Stomach smooth muscle (tissue), 2 donors: ENCODE results near the gene CYP2C9.
"Not testable (repeated sequence)": the region's sequence is repeated elsewhere in the genome, so short reads cannot be mapped to it uniquely, and the experiment has no call there.

Experiments used
- H3K27ac ChIP-seq: one replicate; pipeline ENCODE4 v1.7.0; 2013; ENCODE audit warnings: mild to moderate bottlenecking, low read length, inconsistent platforms
- H3K27me3 ChIP-seq, 2 donors: one replicate each; pipeline ENCODE4 v1.7.0; 2013; ENCODE audit warnings: low read length in 2 of 2; ENCODE audit not compliant: insufficient read depth in 2 of 2, control insufficient read depth in 1 of 2
- H3K36me3 ChIP-seq, 2 donors: one replicate each; pipeline ENCODE4 v1.7.0; 2013; ENCODE audit warnings: low read length in 2 of 2; ENCODE audit not compliant: control insufficient read depth in 2 of 2, insufficient read depth in 2 of 2
- H3K4me1 ChIP-seq: one replicate; pipeline ENCODE4 v1.7.0; 2013; ENCODE audit warnings: low read length; ENCODE audit not compliant: control insufficient read depth, insufficient read depth
- H3K4me3 ChIP-seq, 2 donors: one replicate each; pipeline ENCODE4 v1.7.0; 2013; ENCODE audit warnings: low read length in 2 of 2
- H3K9ac ChIP-seq, 2 donors: one replicate each; pipeline ENCODE4 v1.7.0; 2013; ENCODE audit warnings: low read length in 2 of 2, mild to moderate bottlenecking in 1 of 2
- H3K9me3 ChIP-seq, 2 donors: one replicate each; pipeline ENCODE4 v1.7.0; 2013; ENCODE audit warnings: low read length in 2 of 2; ENCODE audit not compliant: control insufficient read depth in 2 of 2
- donor health status: healthy.
- donor health status: Pancreatic carcinoma.

Gene CYP2C9

GRCh38 chr10:94938383-94938782 is at the start of gene CYP2C9:
Gene CYP2C9, plus strand, starts transcription at chr10:94938658. Its CDS starts 25 bp downstream, at chr10:94938683.
- no peak within 1 kb of the TSS for H3K4me3 ChIP-seq
- H3K9ac ChIP-seq, result no peak within 1 kb of the TSS
- no peaks in the 10 kb centered on the region for H3K4me1 ChIP-seq
- H3K36me3 ChIP-seq, result no peaks in the 10 kb centered on the region
- peaks cover 0 to 3% of the 10 kb centered on the region in 2 donors for H3K9me3 ChIP-seq
- no peak within 1 kb of the TSS for H3K27ac ChIP-seq
- H3K27me3 ChIP-seq, result no peaks in the 10 kb centered on the region

- H3K9me3 ChIP-seq, result peaks cover 0 to 8% of the 10 kb centered on the region in 2 donors
- no peaks in the 10 kb centered on the region for H3K27me3 ChIP-seq
- H3K36me3 ChIP-seq, result no peaks in the 10 kb centered on the region
- H3K4me1 ChIP-seq, result no peaks in the 10 kb centered on the region
- no peak overlapping the region for H3K9ac ChIP-seq
- no peak overlapping the region for H3K27ac ChIP-seq
- no peak overlapping the region for H3K4me3 ChIP-seq
These were observed 49.3 kb upstream of the CYP2C9 start for GRCh38 chr10:94889123-94889522.

- no peaks in the 10 kb centered on the region for H3K4me1 ChIP-seq
- H3K27me3 ChIP-seq, result no peaks in the 10 kb centered on the region
- H3K4me3 ChIP-seq, result no peak overlapping the region
- H3K9ac ChIP-seq, result no peak overlapping the region
- peaks cover 0 to 8% of the 10 kb centered on the region in 2 donors for H3K9me3 ChIP-seq
- no peak overlapping the region for H3K27ac ChIP-seq
- H3K36me3 ChIP-seq, result no peaks in the 10 kb centered on the region
These were observed 48.0 kb upstream of the CYP2C9 start for GRCh38 chr10:94890264-94891022.

DNA sequence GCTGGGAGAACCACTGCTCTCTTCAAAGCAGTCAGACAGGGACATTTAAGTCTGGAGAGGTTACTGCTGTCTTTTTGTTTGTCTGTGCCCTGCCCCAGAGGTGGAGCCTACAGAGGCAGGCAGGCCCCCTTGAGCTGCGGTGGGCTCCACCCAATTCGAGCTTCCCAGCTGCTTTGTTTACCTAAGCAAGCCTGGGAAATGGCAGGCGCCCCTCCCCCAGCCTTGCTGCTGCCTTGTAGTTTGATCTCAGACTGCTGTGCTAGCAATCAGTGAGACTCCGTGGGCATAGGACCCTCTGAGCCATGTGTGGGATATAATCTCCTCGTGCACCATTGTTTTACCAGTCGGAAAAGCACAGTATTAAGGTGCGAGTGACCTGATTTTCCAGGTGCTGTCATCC is 40.0 kb upstream of the CYP2C9 start:
- H3K4me1 ChIP-seq, H3K36me3 ChIP-seq, H3K4me3 ChIP-seq, H3K9ac ChIP-seq, H3K27me3 ChIP-seq, H3K9me3 ChIP-seq, H3K27ac ChIP-seq: not testable (repeated sequence)

GRCh38 chr10:94902080-94902479 is 36.4 kb upstream of the CYP2C9 start:
- no peaks in the 10 kb centered on the region for H3K4me1 ChIP-seq
- H3K27me3 ChIP-seq, result no peaks in the 10 kb centered on the region
- H3K36me3 ChIP-seq, result no peaks in the 10 kb centered on the region
- no peak overlapping the region for H3K4me3 ChIP-seq
- no peak overlapping the region for H3K27ac ChIP-seq
- H3K9me3 ChIP-seq, result peaks cover 3% of the 10 kb centered on the region in 2 donors
- H3K9ac ChIP-seq, result no peak overlapping the region

GRCh38 chr10:94902570-94902969 is 35.9 kb upstream of the CYP2C9 start:
- Histone ChIP-seq H3K9me3 (peaks cover 3% of the 10 kb centered on the region in 2 donors), H3K27me3 (no peaks in the 10 kb centered on the region), H3K36me3 (no peaks in the 10 kb centered on the region), H3K9ac (no peak overlapping the region), H3K27ac (no peak overlapping the region), H3K4me3 (no peak overlapping the region), H3K4me1 (no peaks in the 10 kb centered on the region)

GRCh38 chr10:94904506-94905148 is 33.8 kb upstream of the CYP2C9 start:
- not testable (repeated sequence) for H3K4me1 ChIP-seq, H3K9me3 ChIP-seq, H3K4me3 ChIP-seq, H3K9ac ChIP-seq, H3K27ac ChIP-seq, H3K27me3 ChIP-seq, H3K36me3 ChIP-seq

GRCh38 chr10:94916423-94916822 is 22.0 kb upstream of the CYP2C9 start:
- H3K27ac ChIP-seq, result no peak overlapping the region
- H3K27me3 ChIP-seq, result no peaks in the 10 kb centered on the region
- H3K36me3 ChIP-seq, result no peaks in the 10 kb centered on the region
- no peak overlapping the region for H3K9ac ChIP-seq
- H3K4me3 ChIP-seq, result no peak overlapping the region
- H3K4me1 ChIP-seq, result no peaks in the 10 kb centered on the region
- no peaks in the 10 kb centered on the region for H3K9me3 ChIP-seq

DNA sequence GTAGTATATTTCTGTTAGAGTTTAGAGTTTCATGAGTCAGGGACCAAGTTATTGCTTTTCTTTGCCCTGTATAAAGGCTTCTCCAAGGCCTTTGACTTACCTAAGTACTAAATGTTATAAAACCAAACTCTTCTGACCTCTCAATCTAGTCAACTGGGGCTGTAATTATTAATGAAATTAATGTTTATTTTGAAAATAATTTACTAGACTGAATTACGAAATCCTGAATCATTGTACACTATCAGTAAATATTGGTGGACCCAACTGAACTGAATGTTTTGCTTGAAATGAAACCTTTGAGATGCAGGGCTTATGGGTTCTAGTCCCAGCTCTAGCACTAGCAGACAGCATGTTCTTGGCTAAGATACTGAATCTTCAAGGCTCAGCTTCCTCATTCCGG is 1.7 kb upstream of the CYP2C9 start:
- Histone ChIP-seq H3K9ac (no peak overlapping the region), H3K4me1 (no peaks in the 10 kb centered on the region), H3K4me3 (no peak overlapping the region), H3K27ac (no peak overlapping the region), H3K36me3 (no peaks in the 10 kb centered on the region), H3K27me3 (no peaks in the 10 kb centered on the region), H3K9me3 (no peaks in the 10 kb centered on the region)

DNA sequence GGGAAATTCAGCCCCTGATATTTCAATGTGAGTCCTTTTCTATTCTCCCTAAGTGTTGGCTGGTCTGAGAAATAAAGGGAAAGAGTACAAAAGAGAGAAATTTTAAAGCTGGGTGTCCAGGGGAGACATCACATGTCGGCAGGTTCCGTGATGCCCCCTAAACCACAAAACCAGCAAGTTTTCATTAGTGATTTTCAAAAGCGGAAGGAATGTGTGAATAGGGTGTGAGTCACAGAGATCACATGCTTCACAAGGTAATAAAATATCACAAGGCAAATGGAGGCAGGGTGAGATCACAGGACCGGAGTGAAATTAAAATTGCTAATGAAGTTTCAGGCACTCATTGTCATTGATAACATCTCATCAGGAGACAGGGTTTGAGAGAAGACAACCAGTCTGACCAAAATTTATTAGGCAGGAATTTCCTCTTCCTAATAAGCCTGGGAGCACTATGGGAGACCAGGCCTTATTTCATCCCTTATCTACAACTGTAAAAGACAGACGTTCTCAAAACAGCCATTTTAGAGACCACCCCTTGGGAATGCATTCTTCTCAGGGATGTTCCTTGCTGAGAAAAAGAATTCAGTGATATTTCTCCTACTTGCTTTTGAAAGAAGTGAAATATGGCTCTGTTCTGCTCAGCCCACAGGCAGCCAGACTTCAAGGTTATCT is 5.1 kb downstream of the CYP2C9 start:
- H3K4me3 ChIP-seq, H3K9ac ChIP-seq, H3K9me3 ChIP-seq, H3K27ac ChIP-seq, H3K27me3 ChIP-seq, H3K4me1 ChIP-seq, H3K36me3 ChIP-seq: not testable (repeated sequence)

DNA sequence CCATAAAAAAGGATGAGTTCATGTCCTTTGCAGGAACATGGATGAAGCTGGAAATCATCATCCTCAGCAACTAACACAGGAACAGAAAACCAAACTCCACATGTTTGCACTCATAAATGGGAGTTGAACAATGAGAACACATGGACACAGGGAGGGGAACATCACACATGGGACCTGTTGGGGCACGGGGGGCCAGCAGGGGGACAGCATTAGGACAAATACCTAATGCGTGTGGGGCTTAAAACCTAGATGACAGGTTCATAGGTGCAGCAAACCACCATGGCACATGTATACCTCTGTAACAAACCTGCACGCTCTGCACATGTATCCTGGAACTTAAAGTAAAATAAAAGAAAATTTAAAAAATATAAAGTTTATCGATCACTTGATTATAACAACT is 7.7 kb downstream of the CYP2C9 start:
- not testable (repeated sequence) for H3K27me3 ChIP-seq, H3K36me3 ChIP-seq, H3K4me1 ChIP-seq, H3K27ac ChIP-seq, H3K4me3 ChIP-seq, H3K9me3 ChIP-seq, H3K9ac ChIP-seq
